GM12878 (cell line): ENCODE results near the gene PKHD1. TPM values are rescaled to one million over a fixed set of nuclear protein-coding genes. Genes with fewer than 3 reads are reported as not detected.

Experiments
- ATAC-seq: fragments of 200-7000 bp; cut with Tn5 transposase; 3 replicates; pipeline ENCODE4 v1.9.1; 2020; ENCODE audit warnings: mild to moderate bottlenecking, moderate library complexity
- BruUV-seq: library from RNA; stranded (reverse); fragments of 400-500 nt; replicated peaks from 2 replicates; lab custom pipeline; 2021; lab: Mats Ljungman, UMichigan
- CTCF ChIA-PET: fragments of 300-600 bp; sonication (Branson Sonifier 250); formaldehyde crosslinking; extraction: SDS; loops from one replicate; lab custom pipeline; 2021; ENCODE audit warnings: inconsistent platforms; lab: Yijun Ruan, JAX
- POLR2A ChIA-PET: fragments of 350-600 bp; formaldehyde crosslinking; extraction: SDS; loops from one replicate; lab custom pipeline; 2021; ENCODE audit warnings: inconsistent platforms; lab: Charles Lee
- RAD21 ChIA-PET: fragments of 300-600 bp; sonication (Branson Sonifier 250); formaldehyde crosslinking; loops from one replicate; lab custom pipeline; 2023; ENCODE audit warnings: antibody characterized with exemption; ENCODE audit not compliant: unreplicated experiment; lab: Charles Lee
- SMC1A ChIA-PET: fragments of 300-600 bp; sonication (Branson Sonifier 250); formaldehyde crosslinking; loops from one replicate; lab custom pipeline; 2023; ENCODE audit not compliant: unreplicated experiment, uncharacterized antibody; lab: Charles Lee
- DNase-seq: peaks from one replicate; pipeline ENCODE4 v3.0.0-alpha.2; 2011; ENCODE audit warnings: low read depth, low spot score
- FAIRE-seq: peaks from 3 replicates; lab custom pipeline; 2011; peaks lifted over from hg19 to GRCh38; lab: Jason Lieb, UNC
- H2AFZ ChIP-seq: 2 replicates; pipeline ENCODE4 v1.6.0; 2011; ENCODE audit warnings: low read depth, low read length, control low read depth; ENCODE audit not compliant: control insufficient read depth
- H3K27ac ChIP-seq: 2 replicates; pipeline ENCODE4 v1.5.1; 2011; ENCODE audit warnings: control low read depth; ENCODE audit not compliant: control insufficient read depth, insufficient read depth
- H3K27me3 ChIP-seq, 2 experiments: replicated peaks in 1 of 2; 2 replicates each; pipeline versions ENCODE4 v1.6.0 to v1.6.1; 2011; ENCODE audit warnings: low read length in 1 of 2; ENCODE audit not compliant: control insufficient read depth in 2 of 2, insufficient read depth in 2 of 2
- H3K36me3 ChIP-seq, 2 experiments: 2 replicates each; pipeline ENCODE4 v1.5.1; 2011; ENCODE audit warnings: low read length in 1 of 2; ENCODE audit not compliant: control insufficient read depth in 2 of 2, insufficient read depth in 2 of 2
- H3K4me1 ChIP-seq: 2 replicates; pipeline ENCODE4 v1.6.1; 2011; ENCODE audit warnings: mild to moderate bottlenecking, low read length, moderate library complexity, mixed read lengths; ENCODE audit not compliant: control insufficient read depth, insufficient read depth
- H3K4me2 ChIP-seq: 2 replicates; pipeline ENCODE4 v1.6.0; 2011; ENCODE audit warnings: control low read depth; ENCODE audit not compliant: control insufficient read depth, insufficient read depth
- H3K4me3 ChIP-seq: fragments of 200-600 bp; sonication (generic); 2 replicates; pipeline ENCODE4 v1.5.1; 2016
- H3K79me2 ChIP-seq: 2 replicates; pipeline ENCODE4 v1.6.0; 2011; ENCODE audit warnings: low read length; ENCODE audit not compliant: control insufficient read depth, insufficient read depth
- H3K9ac ChIP-seq: 2 replicates; pipeline ENCODE4 v1.8.0; 2011; ENCODE audit warnings: low read length, control low read depth, mixed read lengths; ENCODE audit not compliant: control insufficient read depth, insufficient read depth
- H3K9me3 ChIP-seq: replicated peaks from 3 replicates; pipeline ENCODE4 v1.5.1; 2011; ENCODE audit warnings: mild to moderate bottlenecking, low read length; ENCODE audit not compliant: control insufficient read depth, insufficient read depth
- H4K20me1 ChIP-seq: 2 replicates; pipeline ENCODE4 v1.6.0; 2011; ENCODE audit not compliant: control insufficient read depth, insufficient read depth
- ATF3 ChIP-seq: IDR thresholded peaks from 2 replicates; pipeline ENCODE4 v1.6.1; 2011; ENCODE audit warnings: low read depth, mild to moderate bottlenecking, low read length, moderate library complexity, borderline replicate concordance; ENCODE audit errors: extremely low read depth
- CHD4 ChIP-seq: fragments of 200-600 bp; sonication (generic); IDR thresholded peaks from 2 replicates; pipeline ENCODE4 v1.6.1; 2016; ENCODE audit warnings: mild to moderate bottlenecking
- CREM ChIP-seq: IDR thresholded peaks from 2 replicates; pipeline ENCODE4 v1.6.1; 2014; ENCODE audit warnings: antibody characterized with exemption, low read depth
- FOS ChIP-seq: IDR thresholded peaks from 3 replicates; pipeline ENCODE4 v1.6.1; 2011; ENCODE audit warnings: borderline replicate concordance; ENCODE audit not compliant: insufficient read length; ENCODE audit errors: extremely low read depth
- MLLT1 ChIP-seq: fragments of 450-650 bp; IDR thresholded peaks from 2 replicates; pipeline ENCODE4 v1.6.1; 2016; ENCODE audit warnings: mild to moderate bottlenecking
- MTA2 ChIP-seq: fragments of 450-650 bp; IDR thresholded peaks from 2 replicates; pipeline ENCODE4 v1.6.1; 2016; ENCODE audit warnings: low read depth, mild to moderate bottlenecking, moderate library complexity
- NR2C2 ChIP-seq: IDR thresholded peaks from 2 replicates; pipeline ENCODE4 v1.6.1; 2011; ENCODE audit warnings: borderline replicate concordance, low read depth; ENCODE audit not compliant: control insufficient read depth, insufficient read length
- POLR2AphosphoS2 ChIP-seq: IDR thresholded peaks from 2 replicates; pipeline ENCODE4 v1.6.1; 2011; ENCODE audit warnings: low read depth, mild to moderate bottlenecking, low read length, improper control_type of control experiment, moderate library complexity
- RAD51 ChIP-seq: fragments of 450-650 bp; IDR thresholded peaks from 2 replicates; pipeline ENCODE4 v1.6.1; 2016; ENCODE audit warnings: moderate library complexity, mild to moderate bottlenecking, inconsistent platforms
- SMARCA5 ChIP-seq: fragments of 450-650 bp; IDR thresholded peaks from 2 replicates; pipeline ENCODE4 v1.6.1; 2017; ENCODE audit warnings: mild to moderate bottlenecking
- SREBF2 ChIP-seq: IDR thresholded peaks from 2 replicates; pipeline ENCODE4 v1.6.1; 2012; ENCODE audit warnings: mild to moderate bottlenecking, low read length
- TCF12 ChIP-seq: IDR thresholded peaks from 2 replicates; pipeline ENCODE4 v1.6.1; 2011; ENCODE audit warnings: low read depth, mild to moderate bottlenecking, low read length
- WRNIP1 ChIP-seq: IDR thresholded peaks from 2 replicates; pipeline ENCODE4 v1.6.1; 2011; ENCODE audit warnings: low read depth, low read length, improper control_type of control experiment, borderline replicate concordance
- ZNF207 ChIP-seq: fragments of 450-650 bp; IDR thresholded peaks from 2 replicates; pipeline ENCODE4 v1.6.1; 2014; ENCODE audit warnings: antibody characterized with exemption, mild to moderate bottlenecking, borderline replicate concordance
- ZNF592 ChIP-seq: fragments of 450-650 bp; IDR thresholded peaks from 2 replicates; pipeline ENCODE4 v1.6.1; 2017; ENCODE audit warnings: mild to moderate bottlenecking, moderate library complexity
- in situ Hi-C: fragments of 300-500 bp; cut with MboI; formaldehyde crosslinking; loops from 9 replicates; pipeline ENCODE4 v1.14.3; 2018; ENCODE audit warnings: mixed read lengths
- intact Hi-C: fragments of 100-400 bp; cut with micrococcal nuclease; formaldehyde crosslinking; loops from one replicate; pipeline ENCODE4 v1.14.2; 2022; ENCODE audit not compliant: unreplicated experiment
- polyA plus RNA-seq, 11 experiments: library from polyadenylated mRNA; depleted of rRNA in 4 of 11; unstranded in 6 of 11; stranded (reverse) in 5 of 11; fragments of >200 nt; fragmentation: Nextera tagmentation in 4 of 11; fragmentation: Illumina TruSeq in 1 of 11; extraction: Ambion mirVana in 4 of 11; extraction: Trizol in 1 of 11; gene quantifications; 1 replicate in 1 of 11; 2 replicates in 10 of 11; pipeline versions ENCODE4 v1.2.1 to v1.2.3, GENCODE V29; 2011 to 2016; ENCODE audit warnings: inconsistent platforms in 2 of 11, missing spikeins in 2 of 11, low read depth in 1 of 11
- total RNA-seq, 4 experiments: library from RNA; depleted of rRNA in 3 of 4; stranded (reverse); fragments of >200 nt in 3 of 4; fragmentation: Illumina TruSeq in 1 of 4; extraction: Trizol in 1 of 4; gene quantifications; 2 replicates each; pipeline versions ENCODE4 v1.2.1 to v1.2.3, GENCODE V29; 2013 to 2021
- TF ChIP-seq, protein P1 (sequence below): fragments of 450-650 bp; IDR thresholded peaks from 2 replicates; pipeline ENCODE4 v1.6.1; 2017; ENCODE audit warnings: low read depth, mild to moderate bottlenecking, moderate library complexity
- TF ChIP-seq, protein P2 (sequence below): fragments of 450-650 bp; IDR thresholded peaks from 2 replicates; pipeline ENCODE4 v1.6.1; 2017; ENCODE audit warnings: borderline replicate concordance

PKHD1 gene
- total and polyA plus RNA-seq, 10 of the 15 experiments (the other 5 are each of a cell fraction or from before 2014, with no cell fraction given), result under 0.01 to 0.90 (median 0.02) TPM; not detected in 1

DNA sequence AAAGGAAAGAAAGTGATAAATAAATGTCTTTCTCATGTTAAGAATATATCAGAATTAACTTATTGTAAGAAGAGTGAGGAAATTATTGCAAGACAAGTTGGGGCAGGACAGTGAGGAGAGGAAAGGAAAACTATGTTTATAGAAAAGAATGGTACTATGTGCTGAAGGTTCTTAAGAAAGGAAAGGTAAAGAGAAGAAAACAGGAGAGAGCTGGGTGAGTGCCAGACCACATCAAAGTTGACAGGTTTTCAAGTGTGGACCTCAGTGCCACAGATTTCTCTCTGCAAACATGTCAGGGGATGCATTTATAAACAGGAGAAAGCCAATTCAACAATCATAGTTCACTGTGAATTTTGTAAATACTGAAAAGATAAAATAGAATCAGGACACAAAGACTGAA, 439.2 kb downstream of the PKHD1 start:
- POLR2A ChIA-PET, result no interaction called here
- Histone ChIP-seq H3K4me1 (no peaks in the 10 kb centered on the region), H3K36me3 (no peaks in the 10 kb centered on the region), H3K4me3 (no peak overlapping the region), H3K9me3 (no peaks in the 10 kb centered on the region), H3K27me3 (no peaks in the 10 kb centered on the region), H2AFZ (no peak overlapping the region), H4K20me1 (no peaks in the 10 kb centered on the region), H3K4me2 (no peak overlapping the region), H3K9ac (no peak overlapping the region), H3K27ac (no peak overlapping the region), H3K79me2 (no peaks in the 10 kb centered on the region)
- ATAC-seq, result no peak
- RAD21 ChIA-PET, result no interaction called here
- FAIRE-seq, result no peak
- CTCF ChIA-PET, result no interaction called here
- SMC1A ChIA-PET, result interaction anchor here (1.7 kb wide), 1 partner anchor 10 kb away, joined by 4 read pairs; no protein-coding TSS in a partner anchor
- intact Hi-C loops, result no loop called here
- no peak for DNase-seq
- in situ Hi-C loops, result no loop called here
- no TSS peak for BruUV-seq
- TF ChIP-seq CHD4, result no peak
- no peak for TF ChIP-seq ZNF592
- TF ChIP-seq RAD51, result no peak
- TF ChIP-seq WRNIP1, result no peak
- no peak for TF ChIP-seq MLLT1
- TF ChIP-seq MTA2, result no peak
- TF ChIP-seq, protein P1, sequence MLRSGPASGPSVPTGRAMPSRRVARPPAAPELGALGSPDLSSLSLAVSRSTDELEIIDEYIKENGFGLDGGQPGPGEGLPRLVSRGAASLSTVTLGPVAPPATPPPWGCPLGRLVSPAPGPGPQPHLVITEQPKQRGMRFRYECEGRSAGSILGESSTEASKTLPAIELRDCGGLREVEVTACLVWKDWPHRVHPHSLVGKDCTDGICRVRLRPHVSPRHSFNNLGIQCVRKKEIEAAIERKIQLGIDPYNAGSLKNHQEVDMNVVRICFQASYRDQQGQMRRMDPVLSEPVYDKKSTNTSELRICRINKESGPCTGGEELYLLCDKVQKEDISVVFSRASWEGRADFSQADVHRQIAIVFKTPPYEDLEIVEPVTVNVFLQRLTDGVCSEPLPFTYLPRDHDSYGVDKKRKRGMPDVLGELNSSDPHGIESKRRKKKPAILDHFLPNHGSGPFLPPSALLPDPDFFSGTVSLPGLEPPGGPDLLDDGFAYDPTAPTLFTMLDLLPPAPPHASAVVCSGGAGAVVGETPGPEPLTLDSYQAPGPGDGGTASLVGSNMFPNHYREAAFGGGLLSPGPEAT, result no peak
- TF ChIP-seq SMARCA5, result no peak
- TF ChIP-seq, protein P2, sequence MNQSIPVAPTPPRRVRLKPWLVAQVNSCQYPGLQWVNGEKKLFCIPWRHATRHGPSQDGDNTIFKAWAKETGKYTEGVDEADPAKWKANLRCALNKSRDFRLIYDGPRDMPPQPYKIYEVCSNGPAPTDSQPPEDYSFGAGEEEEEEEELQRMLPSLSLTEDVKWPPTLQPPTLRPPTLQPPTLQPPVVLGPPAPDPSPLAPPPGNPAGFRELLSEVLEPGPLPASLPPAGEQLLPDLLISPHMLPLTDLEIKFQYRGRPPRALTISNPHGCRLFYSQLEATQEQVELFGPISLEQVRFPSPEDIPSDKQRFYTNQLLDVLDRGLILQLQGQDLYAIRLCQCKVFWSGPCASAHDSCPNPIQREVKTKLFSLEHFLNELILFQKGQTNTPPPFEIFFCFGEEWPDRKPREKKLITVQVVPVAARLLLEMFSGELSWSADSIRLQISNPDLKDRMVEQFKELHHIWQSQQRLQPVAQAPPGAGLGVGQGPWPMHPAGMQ, result no peak
- no peak for TF ChIP-seq ATF3
- no peak for TF ChIP-seq TCF12
- TF ChIP-seq POLR2AphosphoS2, result no peak
- no peak for TF ChIP-seq FOS
- no peak for TF ChIP-seq ZNF207
- TF ChIP-seq CREM, result no peak
- TF ChIP-seq NR2C2, result no peak
- TF ChIP-seq SREBF2, result no peak
